Measurements from ENCODE around the gene SPEM1.

The SPEM1 gene

DNA sequence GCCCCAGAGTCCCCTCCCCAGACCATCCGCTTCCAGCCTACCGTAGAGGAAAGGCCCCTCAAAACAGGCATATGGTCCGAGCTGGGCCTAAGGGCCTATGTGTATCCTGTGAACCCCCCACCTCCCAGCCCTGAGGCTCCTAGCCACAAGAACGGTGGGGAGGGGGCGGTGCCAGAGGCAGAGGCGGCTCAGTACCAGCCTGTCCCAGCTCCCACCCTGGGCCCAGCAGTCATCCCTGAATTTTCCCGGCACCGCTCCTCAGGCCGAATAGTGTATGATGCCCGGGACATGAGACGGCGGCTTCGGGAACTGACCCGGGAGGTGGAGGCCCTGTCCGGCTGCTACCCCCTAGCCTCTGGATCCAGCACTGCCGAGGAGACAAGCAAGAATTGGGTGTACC is 1.1 kb downstream of the SPEM1 start:
- DNase-seq, result no peak

GRCh38 chr17:7423679-7424078 is 3.6 kb downstream of the SPEM1 start:
- DNase-seq, result no peak

GRCh38 chr17:7425316-7425715 is 5.2 kb downstream of the SPEM1 start, which contains the start of gene SPEM2:
TSS of gene SPEM2 (plus strand) at chr17:7425616. CDS start at chr17:7425689, 73 bp downstream.
- DNase-seq, result no peak

- no peak for DNase-seq
These were observed 5.6 kb downstream of the SPEM1 start for GRCh38 chr17:7425756-7426155.

DNA sequence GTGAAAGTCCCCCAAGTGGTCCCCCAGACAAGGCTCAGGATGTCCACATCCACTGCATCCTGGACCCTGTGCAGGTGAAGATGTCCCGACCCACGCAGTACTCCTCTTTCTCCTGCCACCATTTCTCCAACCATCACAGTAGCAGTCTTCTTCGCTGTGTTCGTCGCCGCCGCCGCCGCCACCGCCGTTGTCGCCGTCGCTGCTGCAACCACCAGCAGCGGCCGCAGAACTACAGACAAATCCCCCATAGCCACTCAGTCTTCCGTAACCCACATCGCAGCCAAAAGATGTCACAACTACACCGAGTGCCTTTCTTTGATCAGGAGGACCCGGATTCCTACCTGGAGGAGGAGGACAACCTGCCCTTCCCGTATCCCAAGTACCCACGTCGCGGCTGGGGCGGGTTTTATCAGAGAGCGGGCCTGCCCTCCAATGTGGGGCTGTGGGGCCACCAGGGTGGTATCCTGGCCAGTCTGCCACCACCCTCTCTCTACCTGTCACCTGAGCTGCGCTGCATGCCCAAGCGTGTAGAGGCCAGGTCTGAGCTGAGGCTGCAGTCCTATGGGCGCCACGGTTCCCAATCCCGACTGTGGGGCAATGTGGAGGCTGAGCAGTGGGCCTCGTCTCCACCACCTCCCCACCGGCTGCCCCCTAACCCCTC is 6.2 kb downstream of the SPEM1 start:
- DNase-seq, result no peak

- no peak for DNase-seq
These were observed 6.9 kb downstream of the SPEM1 start for GRCh38 chr17:7426896-7427489.

GRCh38 chr17:7427549-7427948 is 7.4 kb downstream of the SPEM1 start:
- DNase-seq, result no peak

DNA sequence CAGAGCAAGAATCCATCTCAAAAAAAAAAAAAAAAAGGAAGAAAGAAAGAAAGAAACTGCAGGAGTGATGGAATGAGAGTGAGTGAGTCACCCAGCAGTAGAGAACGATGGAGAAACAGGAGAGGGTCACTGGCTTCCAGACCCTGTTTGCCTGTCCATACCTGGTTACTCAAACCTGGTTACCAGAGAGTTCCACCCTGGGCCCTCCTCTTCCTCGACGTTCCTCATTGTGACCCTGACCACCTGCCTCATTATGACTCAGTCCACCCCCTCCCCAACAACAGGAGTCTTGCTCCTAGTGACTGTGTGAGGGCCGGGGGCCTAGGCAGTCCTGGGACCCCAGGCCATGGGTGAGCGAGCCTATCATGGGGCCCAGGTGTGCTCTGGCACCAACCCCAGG is 8.4 kb downstream of the SPEM1 start, which contains the start of gene SPEM3:
TSS of gene SPEM3 (plus strand) at position 301 of the 400 bp plus-strand sequence. CDS start at position 347, 46 bp downstream.
- DNase-seq, result no peak

GRCh38 chr17:7429722-7430121 is 9.6 kb downstream of the SPEM1 start:
- DNase-seq, result no peak

DNA sequence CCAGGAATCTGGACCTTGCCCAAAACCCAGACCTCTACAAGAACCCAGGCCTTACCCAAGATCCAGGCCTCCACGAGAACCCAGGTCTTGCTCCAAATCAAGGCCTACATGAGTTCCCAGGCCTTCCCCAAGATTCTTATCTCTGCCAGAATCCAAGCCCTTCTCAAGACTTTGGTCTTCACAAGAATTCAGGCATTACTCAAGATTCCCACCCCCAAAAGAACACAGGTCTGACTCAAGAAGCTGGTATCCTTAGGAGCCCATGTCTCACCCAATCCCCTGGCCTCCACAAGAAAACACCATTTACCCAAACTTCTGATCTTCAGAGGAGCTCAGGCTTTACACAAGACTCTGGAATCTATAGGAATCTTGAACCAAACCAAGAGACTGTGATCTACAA is 11.1 kb downstream of the SPEM1 start:
- DNase-seq, result no peak

DNA sequence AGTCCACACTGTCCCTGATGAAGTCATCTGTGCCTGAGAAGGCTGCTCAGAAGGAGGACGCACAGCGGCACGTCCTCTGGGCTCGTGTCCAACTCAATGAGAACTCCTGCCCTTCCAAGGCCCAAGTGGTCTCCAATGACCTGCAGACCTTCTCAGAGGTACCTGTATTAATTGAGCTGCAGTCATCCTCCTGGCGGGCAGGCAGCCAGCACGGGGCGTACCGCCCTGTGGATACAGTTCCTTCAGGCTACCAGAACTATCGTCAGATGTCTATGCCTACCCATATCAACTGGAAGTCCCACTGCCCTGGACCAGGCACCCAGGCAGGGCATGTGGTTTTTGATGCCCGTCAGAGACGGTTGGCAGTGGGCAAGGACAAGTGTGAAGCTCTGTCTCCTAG is 12.2 kb downstream of the SPEM1 start:
- DNase-seq, result no peak

DNA sequence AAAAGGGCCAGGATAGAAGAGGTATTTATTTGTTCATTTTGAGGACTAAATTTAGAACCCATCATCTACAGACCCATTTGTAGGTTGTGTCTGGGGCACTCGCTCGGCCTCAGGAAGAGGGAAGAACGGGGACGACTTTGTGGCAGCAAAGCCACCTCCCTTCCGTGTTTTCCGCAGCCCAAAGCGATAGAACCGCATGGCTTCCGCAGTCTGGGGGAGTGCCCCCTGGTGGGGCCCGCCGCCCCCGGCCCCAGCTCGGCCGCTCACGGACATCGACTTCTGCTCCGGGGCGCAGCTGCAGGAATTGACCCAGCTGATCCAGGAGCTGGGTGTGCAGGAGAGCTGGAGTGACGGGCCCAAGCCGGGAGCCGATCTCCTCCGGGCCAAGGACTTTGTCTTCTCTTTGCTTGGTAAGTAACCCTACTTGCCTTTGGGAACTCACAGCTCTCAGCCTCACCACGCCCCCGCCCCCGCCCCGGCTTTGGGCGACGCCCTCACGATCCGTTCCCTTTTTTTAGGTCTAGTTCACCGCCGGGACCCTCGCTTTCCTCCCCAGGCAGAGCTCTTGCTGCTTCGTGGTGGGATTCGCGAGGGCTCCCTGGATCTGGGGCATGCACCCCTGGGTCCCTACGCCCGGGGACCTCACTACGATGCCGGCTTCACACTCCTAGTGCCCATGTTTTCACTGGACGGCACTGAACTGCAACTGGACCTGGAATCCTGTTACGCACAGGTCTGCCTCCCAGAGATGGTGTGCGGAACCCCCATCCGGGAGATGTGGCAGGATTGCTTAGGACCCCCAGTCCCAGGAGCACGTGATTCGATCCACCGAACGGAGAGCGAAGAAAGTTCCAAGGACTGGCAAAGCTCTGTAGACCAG is 15.8 kb downstream of the SPEM1 start:
- DNase-seq, result peak; percentile 70

GRCh38 chr17:7436556-7437368 is 16.6 kb downstream of the SPEM1 start:
- peak; percentile 85 for DNase-seq

DNA sequence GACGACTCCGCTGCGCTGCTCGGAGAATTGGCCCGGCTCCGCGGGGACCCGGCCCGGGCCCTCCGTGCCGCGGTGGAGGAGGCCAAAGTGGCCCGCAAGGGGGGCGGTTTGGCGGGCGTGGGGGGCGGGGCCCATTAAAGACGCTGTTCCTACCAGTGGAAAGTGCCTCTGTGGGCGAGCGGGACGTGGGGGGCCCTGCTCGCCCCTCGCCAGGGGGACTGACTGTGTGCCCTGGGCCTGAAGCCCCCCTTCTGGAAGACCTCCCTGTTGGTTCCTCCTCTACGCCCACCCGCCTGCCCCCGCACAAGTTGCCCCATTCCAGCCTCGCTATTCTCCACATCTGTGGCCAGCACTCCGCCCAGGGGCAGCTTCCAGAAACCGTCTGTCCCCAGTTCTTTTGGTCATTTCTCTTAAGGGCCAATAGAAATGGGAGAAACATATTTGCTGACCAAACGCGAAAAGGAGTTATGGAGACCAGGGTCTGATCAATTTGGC is 17.3 kb downstream of the SPEM1 start:
- no peak for DNase-seq

- peak; percentile 84 for DNase-seq
These were observed 18.0 kb downstream of the SPEM1 start for GRCh38 chr17:7437950-7438614.

GRCh38 chr17:7438656-7439460 is 18.7 kb downstream of the SPEM1 start:
- no peak for DNase-seq

DNA sequence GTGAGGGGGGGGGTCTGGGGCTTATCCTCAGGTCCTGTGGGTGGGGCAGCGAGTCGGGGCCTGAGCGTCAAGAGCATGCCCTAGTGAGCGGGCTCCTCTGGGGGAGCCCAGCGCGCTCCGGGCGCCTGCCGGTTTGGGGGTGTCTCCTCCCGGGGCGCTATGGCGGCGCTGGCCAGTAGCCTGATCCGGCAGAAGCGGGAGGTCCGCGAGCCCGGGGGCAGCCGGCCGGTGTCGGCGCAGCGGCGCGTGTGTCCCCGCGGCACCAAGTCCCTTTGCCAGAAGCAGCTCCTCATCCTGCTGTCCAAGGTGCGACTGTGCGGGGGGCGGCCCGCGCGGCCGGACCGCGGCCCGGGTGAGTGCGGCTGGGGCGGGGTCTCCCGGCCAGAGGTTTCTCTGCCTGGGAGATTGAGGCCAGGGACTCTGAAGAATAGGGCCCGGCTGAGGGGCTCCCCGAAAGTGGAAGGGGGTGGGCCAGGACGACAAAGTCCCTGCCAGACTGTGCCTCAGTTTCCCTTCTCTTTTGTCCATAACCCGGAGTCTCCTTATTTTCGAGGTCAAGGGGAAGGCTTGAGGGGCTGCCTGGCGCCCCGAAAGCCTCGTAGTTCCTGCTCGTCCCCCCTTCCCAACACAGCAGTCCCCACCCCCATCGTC is 19.5 kb downstream of the SPEM1 start, which contains the start of gene FGF11:
TSS of gene FGF11 (plus strand) at position 51 of the 651 bp plus-strand sequence. CDS start at position 160, 109 bp downstream.
- no peak for DNase-seq

GRCh38 chr17:7440113-7440833 is 20.1 kb downstream of the SPEM1 start:
- DNase-seq, result peak; percentile 32

DNA sequence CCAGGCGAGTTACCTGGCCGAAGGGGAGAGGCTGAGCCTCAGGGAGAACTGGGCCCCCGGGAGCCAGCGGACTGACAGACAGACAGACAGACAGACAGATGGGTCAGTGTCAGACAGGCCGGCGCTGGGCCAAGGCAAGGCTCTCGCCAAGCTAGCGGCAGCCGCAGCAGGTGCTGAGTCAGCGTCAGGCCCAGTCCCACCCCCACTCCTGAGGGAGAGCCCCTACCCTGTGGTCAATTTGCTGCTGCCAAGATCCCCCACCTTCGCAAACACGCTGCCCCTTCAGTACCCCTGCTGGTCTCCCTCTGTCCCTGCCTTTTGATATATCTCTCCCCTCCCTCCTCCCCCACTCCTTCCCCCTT is 20.7 kb downstream of the SPEM1 start:
- DNase-seq, result no peak

DNA sequence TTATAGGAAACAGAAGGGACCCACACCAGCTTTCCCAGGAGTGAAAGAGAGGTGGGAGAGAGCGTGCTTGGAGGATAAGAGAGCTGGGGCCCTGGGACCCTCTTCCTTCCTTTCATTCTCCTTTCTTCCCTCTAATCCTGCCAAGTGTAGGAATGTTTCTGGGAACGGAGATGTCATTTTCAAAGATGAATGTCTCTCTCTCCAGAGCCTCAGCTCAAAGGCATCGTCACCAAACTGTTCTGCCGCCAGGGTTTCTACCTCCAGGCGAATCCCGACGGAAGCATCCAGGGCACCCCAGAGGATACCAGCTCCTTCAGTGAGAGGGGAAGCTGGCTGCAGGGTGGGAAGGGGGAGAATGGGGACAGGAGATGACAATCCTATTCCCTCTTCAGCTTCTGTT is 21.1 kb downstream of the SPEM1 start:
- DNase-seq, result no peak

Measured in CD4-positive, alpha-beta T cell treated with Interleukin-6 for 4 hours (primary cell).